NCI-H1048 (cell line): ENCODE results near the gene C7orf57.

Source experiments
- DNase-seq: peaks from one replicate; lab custom pipeline; 2025; lab: John Stamatoyannopoulos, UW

C7orf57 gene

GRCh38 chr7:48109848-48110663, 74.7 kb downstream of the C7orf57 start:
- peak; percentile 49 for DNase-seq

GRCh38 chr7:48110868-48111267, 75.5 kb downstream of the C7orf57 start:
- no peak for DNase-seq
